ENCODE data around the gene DDX10.
A peak's percentile ranks its signal among the peaks of the same experiment; 100 is the strongest.

Gene DDX10

DNA sequence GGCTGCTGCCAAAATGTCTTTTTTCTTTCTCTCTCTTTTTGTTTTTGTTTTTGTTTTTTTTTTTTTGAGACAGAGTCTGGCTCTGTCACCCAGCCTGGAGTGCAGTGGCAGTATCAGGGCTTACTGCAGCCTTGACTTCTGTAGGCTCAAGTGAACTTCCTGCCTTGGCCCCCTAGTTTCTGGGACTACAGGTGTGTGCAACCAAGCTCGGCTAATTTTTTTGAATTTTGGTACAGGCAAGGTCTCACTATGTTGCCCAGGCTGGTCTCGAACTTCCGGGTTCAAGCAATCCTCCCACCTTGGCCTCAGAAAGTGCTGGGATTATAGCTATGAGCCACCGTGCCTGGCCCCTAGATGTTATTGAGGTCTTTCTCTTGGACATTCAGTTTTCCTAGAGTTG is 2.2 kb upstream of the DDX10 start:
- DNase-seq: no peak

GRCh38 chr11:108663154-108663877 is 1.6 kb upstream of the DDX10 start:
- no peak for DNase-seq

GRCh38 chr11:108666373-108666772 is 1.5 kb downstream of the DDX10 start:
- DNase-seq: no peak

DNA sequence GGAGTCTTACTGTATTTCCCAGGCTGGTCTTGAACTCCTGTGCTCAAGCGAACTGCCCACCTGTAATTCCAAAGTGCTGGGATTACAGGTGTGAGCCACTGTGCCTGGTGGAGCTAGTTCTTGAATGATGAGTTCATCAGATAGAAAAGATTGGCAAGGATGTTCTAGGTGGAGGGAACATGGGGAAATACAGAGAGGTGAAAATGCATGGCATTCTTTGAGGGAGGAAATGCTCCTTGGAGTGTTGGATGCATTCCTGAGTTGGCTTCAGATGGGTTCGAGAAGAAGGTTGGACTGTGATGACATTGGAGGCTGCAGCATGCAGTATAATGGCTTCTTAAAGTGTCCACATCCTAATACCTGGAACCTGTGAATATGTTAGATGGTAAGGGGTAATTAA is 4.4 kb downstream of the DDX10 start:
- DNase-seq: no peak

DNA sequence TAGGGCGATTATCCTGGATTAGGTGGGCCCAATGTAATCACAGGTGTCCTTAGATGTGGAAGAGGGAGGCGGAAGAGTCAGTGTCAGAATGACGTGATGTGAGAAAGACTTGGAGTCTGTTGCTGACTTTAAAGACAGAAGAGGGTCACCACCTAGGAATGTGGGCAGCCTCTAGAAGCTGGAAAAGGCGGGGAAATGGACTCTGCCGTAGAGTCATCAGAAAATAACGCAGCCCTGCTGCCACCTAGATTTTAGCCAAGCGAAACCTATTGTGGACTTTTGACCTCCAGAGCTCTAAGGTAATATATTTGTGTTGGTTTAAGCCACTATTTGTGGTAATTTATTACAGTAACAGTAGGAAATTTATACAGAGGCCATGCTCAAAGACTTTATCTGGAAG is 4.8 kb downstream of the DDX10 start:
- no peak for DNase-seq

DNA sequence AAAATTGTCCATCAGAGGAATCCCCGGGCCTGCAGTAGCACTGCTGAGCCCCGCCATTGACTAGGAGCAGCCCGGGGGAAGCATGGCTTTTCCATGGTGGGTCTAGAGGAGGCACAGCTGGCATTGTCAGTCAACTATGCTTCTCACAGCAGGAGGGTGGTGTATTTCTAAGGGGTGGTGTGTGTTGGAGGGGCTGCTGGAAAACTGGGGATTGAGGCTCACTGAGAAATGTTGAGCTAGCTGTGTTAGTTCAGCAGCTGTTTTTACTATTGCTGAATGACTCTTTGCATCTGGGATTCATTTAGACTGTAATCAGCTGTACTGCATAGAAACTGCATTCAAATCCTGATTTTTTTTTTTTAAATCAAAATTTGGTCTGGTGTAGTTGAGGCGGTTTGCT is 5.6 kb downstream of the DDX10 start:
- no peak for DNase-seq

DNA sequence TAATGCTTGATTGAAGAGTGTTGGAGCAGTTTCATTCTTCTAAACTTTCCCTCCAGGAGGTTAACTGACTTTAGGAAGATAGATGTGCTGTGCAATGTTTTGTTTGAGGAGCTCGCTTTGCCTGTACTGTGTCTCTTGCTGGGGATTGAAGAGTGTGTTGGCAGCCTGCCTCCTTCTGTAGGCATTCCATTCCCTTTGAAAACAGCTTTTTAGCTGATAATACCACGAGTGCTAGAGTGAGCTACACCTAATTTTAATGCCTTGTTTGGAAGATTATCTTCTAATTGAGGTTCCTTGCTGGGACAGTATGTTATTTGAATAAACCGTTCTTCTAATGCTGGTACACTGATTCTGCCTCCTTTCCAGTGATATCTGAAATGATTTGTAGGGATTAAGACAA is 7.2 kb downstream of the DDX10 start:
- no peak for DNase-seq

DNA sequence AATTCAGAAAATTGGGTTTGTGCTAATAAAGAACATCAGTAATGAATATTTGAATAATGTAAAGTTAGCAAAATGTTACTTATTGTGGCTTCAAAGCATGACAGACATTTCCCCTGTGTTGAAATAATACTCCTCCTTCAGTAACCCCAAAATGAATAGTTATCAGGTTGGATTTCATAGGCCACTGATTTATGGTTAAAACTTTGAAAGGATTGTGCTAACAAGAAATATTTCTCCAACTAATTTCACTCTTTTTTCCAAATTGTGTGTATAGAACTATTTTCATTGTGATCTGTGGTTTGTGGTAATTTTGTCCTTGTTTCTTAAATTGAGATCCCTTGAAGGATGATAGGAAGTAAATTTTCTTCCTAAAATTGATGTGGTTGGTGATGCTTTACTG is 7.9 kb downstream of the DDX10 start:
- DNase-seq: no peak

GRCh38 chr11:108679045-108679444 is 14.2 kb downstream of the DDX10 start:
- DNase-seq: no peak

GRCh38 chr11:108680271-108680670 is 15.4 kb downstream of the DDX10 start:
- no peak for DNase-seq

DNA sequence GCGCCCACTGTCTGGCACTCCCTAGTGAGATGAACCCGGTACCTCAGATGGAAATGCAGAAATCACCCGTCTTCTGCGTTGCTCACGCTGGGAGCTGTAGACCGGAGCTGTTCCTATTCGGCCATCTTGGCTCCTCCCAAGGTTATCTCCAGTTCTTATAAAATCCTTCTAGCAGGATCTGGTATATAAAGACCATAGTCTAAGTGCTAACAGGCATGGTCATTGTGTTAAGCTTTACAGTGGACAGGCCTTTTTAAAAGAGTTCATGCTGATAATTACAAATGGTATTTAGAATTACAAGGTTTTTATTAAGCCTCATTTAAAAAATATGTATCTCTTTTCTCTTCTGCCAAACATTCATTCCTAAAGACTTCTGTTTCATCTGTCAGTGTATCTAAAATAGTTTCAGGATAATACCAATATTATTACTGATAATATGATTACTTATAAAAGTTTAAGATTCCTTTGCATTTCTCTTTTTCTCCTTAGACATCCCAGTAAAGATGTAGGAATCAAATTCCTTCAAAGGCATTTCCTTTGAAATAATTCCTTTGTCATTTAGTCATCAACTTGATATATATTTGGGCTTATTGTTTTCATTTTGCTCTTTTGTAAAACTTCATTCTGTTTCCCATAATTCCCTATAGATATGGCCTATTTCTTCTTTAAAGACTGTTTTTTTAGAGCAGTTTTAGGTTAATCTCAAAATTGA is 20.7 kb downstream of the DDX10 start:
- no peak for DNase-seq

DNA sequence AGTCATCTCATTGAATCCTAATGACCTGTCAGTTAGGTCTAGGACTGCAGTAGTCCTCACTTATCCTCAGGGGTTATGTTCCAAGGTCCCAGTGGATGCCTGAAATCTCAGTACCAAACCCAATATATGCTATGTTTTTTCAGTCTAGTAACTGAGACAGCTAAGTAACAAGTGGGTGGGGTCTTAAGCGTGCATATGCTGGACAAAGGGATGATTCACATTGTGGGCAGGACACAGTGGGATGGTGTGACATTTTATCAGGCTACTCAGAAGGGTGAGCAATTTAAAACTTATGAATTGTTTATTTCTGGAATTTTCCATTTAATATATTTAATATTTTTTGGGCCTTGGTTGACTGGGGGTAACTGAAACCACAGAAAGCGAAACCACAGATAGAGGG is 29.0 kb downstream of the DDX10 start:
- DNase-seq: no peak

DNA sequence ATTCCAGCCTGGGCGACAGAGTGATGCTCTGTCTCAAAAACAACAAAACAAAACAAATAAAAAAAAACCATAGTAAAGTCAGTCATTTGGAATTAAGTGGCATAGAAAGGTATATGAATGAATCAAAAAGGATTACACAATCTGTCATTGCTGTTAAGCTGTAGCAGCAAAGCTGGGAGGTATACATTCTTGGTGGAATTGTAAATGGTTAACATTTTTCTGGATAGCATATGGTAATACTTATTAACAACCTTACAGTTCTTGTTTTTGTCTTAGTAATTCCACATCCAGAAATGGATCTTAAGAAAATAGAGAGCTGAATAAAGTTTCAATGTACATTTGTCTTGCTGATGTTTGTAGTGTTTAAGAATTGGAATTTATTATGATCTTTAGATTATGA is 30.0 kb downstream of the DDX10 start:
- no peak for DNase-seq

DNA sequence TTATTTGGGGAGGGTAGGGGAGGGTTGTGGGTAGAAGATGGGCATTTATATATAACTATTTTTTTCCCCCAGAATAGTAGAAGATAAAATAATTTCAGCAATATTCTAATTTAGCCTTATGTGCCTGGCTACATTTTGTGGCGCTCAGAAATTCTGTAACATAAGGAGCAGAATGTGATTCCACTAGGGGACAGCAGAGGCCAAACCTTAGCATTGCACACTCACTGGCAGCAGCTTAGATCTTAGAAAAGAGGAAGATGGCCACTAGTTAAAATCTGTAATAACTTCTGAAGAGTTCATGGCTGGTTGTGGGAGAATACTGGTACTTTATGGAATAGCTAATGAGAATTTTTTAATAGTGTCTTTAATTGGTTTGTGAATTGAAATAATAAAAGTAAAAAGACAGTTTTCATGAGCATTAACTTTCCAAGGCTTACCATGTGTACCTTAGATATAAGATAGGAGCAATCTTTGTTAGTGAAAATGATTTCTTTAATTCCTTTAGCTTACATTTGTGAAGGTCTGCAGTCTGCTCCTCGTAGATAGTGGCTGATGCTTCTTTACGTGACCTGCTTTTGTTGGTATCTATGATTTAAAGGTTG is 33.1 kb downstream of the DDX10 start:
- DNase-seq: peak; percentile 7

DNA sequence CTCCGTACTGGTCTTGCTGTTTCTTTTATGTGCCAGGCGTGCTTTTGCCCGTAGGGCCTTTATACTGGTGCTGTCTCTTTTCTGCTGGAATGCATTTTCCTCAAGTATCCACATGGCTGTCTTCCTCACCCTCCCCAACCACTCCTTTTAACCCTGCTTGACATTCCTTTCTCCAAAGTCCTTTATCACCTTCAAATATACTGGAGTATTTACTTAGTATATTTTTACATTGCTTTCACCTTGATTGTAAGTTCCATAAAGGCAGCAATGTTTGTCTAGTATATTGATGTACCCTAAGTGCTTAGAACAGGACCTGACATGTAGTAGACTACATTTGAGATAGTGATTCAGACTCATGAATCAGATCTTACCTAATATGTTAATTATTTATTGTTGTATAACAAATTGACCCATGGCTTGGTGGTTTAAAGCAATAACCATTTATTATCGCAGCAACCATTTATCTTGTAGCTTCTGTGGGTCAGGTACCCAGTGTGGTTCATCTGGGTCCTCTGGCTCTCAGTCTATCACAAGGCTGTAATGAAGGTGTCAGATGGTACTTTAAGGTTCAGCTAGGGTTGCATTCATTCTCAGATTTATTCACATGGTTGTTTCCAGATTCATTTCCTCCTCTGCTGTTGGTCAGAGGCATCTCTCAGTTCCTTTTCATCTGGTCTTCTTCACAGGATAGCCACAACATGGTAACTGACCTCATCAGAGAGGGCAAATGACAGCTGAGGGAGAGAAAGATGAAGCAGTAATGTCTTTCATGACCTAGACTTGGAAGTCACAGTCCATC is 34.2 kb downstream of the DDX10 start:
- no peak for DNase-seq

DNA sequence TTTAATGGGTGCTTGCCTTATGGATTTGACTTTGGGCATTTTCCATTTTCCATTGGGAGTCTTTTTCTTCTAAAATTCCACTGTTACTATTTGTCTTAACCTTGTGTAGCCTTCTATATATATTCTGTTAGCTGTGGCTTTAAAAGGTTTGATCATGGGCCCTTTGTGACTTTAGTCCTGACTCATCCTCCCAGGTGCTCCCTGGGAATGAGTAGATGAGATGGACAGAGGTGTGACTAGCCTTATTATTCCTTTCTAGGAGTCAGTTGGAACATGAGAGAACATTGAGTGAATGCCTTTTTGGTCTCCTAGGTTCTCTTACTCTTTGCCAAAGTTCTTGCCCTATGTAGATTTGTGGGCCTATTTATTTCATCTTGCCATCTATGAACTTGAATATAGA is 39.0 kb downstream of the DDX10 start:
- DNase-seq: no peak

- no peak for DNase-seq
These were observed 40.2 kb downstream of the DDX10 start for GRCh38 chr11:108705061-108705460.

- no peak for DNase-seq
These were observed 43.3 kb downstream of the DDX10 start for GRCh38 chr11:108708173-108708572.

- no peak for DNase-seq
These were observed 44.9 kb downstream of the DDX10 start for GRCh38 chr11:108709741-108710140.

GRCh38 chr11:108713076-108713790 is 48.4 kb downstream of the DDX10 start:
- DNase-seq: no peak

- no peak for DNase-seq
These were observed 50.4 kb downstream of the DDX10 start for GRCh38 chr11:108715239-108715638.

DNA sequence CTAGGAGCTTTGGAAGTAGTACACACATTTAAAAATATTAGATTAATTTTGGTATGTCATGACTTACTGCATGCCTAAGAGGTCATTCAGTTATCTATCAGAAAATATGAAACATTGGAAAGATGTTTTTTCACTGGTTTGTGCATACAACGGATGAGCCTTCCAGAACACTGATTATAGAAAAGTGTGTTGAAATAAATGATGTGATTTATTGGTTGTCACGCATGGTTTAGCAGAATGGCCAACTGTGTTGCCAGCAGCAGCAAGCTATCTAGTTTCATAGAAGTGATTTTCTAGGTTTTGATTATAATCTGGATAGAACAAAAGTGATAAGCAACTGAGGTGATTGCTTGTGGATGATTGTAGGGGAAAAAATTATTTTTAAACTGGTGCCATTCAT is 53.6 kb downstream of the DDX10 start:
- DNase-seq: no peak

Measured in stimulated activated naive CD4-positive, alpha-beta T cell treated with Interleukin-2 at 50 U/mL for 16 hours (primary cell).